NOMO-1 (cell line): Measurements from ENCODE around the gene CDK14.
A peak's percentile ranks its signal among the peaks of the same experiment; 100 is the strongest.

Experiments used
- DNase-seq, 2 experiments: peaks; one replicate each; lab custom pipeline; 2025; ENCODE audit not compliant: unreplicated experiment in 2 of 2; lab: John Stamatoyannopoulos, UW

CDK14 gene

DNA sequence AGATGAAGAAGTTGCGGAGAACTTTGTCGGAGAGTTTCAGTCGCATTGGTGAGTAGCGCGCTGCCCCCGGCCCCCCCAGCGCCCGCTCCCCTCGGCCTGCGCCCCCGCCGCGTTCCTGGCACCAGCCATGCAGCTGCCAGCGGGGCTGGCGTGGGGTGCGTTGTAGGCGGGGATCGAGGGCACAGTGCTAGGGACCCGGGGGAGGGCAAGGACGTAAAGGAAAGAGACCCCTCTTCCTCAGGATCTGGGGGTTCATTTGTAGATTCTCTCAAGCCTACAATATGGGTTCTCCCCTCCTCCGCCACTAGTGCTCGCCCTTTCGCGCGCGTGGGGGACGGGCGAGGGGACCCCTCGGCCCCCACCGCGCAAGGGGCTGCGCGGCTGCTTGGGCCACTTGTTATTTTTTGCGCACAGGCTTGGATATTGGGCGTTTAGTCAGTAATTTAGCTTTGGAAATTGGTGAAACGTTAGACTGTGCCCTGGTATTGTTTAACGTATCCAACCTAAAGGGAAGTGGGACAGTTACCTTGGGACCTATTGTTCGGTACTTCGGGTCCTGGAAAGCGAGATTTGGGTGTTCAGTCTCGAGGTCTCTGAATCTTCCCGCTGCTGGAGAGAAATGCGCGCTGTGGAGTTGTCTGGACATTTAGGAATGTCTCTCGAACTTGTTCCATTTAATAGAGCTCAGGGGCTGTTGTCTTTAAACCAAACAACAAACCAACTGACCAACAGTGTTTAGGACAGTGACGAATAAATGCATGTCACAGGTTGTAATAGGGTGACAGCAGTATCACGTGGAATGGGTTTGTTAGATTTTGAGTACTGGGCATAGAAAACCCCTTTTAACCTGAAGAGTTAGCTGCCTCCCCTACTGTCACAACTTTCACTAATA, 796 bp downstream of the CDK14 start:
- DNase-seq = peak in 1 of 2 experiments; percentile 57

DNA sequence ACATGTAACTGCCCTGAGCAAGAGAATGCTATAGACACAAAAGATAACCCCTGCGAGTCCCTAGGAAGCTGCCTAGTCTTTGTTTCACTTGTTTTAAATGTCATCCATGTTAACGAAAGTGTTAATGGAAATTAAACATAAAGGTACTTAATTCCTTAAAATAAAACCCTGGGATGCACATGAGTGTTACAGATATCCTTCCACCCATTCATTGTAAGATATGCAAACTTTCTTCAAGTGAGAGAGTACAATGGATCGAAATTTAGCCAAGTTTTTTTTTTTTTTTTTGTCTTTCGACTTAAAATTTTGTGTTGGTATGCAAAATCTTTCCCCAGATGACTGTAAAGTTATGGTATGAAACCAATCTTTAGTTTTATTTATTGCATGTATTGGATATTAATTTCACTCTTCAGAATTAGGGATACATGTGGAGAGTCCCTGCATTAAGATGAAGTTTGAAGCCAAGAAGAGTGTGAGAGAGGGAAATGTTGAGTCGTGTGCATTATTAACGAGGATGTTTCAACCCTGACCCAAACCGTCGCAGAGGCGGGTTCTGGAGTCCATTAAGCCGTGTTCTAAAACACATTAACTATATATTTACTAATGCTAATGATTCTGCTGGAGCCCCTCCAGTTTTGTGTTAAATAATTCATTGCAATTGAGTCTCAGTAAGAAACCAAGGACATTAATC, 1.6 kb downstream of the CDK14 start:
- DNase-seq = no peak

DNA sequence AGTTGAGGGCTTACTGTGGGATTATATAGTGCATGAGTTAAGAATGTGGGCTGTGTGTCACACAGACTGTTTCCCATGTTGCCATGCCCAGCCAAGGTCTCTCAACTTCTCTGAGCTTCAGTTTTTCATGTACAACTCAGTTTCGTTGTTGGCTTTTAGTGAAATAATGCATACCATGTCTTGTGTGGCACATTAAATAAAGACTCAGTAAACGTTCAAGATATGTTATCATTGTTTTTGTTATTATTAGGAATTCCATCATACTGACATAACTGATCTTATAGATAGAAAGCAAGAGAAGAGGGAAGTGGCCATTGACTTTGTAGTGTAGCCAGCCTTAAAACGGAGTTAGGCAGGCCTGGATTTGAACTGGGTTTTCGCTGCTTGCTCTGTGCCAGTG, 2.9 kb downstream of the CDK14 start:
- DNase-seq = peak in 1 of 2 experiments; percentile 21

DNA sequence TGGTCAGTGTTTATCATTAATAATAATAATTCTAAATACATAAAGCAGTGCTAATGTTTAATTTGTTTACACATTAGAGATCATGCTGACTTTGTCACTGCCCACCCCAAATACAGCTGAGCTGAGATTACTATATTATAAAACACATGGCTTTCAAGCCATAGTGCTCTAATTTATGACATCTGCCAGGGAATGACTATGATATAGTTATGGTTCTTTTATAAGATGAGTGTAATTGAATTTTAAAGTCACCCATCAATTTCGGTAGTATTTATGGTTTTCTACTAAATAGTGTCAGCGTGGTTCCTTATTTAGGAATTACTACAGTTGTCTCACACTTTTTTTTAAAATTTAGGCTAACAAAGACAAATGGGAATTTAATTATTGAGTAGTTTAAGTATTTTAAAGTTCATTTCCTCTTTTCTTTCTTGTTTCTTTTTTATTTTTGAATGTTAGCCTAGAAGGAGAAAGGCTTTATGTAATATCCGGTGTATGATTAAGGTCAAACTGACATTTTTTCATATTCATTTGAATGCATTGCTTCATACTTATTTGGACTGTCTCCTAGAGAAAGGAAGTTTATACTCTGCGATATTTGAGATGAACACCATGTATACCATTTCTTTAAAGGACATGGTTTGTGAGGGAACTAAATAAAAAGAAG, 3.9 kb downstream of the CDK14 start:
- DNase-seq = peak; percentile 91 to 100

DNA sequence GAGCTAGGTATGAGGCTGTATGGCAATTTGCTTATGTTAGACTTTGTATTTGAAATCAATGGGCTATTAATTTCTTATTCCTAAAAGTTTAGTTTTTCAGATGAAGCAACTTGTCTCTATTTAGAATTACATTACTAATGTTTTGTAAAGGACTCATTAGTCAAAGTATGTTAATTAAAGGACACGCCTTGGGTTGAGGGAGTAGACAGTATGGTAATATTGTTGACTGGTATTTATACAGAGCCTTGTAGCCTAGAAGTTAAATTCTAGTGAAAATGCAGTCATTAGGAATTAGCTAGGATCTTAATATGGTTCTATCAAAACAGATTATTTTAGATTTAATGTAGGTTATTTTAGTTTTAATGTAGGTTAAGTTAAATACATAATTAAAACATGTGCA, 6.2 kb downstream of the CDK14 start:
- DNase-seq = no peak

DNA sequence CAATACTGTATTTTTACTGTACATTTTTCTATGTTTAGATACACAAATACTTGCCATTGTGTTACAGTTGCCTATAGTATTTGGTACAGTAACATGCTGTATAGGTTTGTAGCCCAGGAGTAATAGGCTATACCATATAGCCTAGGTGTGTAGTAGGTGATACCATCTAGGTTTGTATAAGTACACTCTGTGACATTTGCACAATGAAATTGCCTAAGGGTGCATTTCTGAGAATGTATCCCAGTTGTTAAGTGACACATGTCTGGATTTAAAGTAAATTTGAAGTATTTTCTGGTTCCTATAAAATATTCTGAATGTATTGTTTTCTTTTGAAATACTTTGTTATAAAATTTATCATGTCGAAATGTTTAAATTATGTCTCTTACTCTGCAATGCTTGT, 7.2 kb downstream of the CDK14 start:
- DNase-seq = no peak

DNA sequence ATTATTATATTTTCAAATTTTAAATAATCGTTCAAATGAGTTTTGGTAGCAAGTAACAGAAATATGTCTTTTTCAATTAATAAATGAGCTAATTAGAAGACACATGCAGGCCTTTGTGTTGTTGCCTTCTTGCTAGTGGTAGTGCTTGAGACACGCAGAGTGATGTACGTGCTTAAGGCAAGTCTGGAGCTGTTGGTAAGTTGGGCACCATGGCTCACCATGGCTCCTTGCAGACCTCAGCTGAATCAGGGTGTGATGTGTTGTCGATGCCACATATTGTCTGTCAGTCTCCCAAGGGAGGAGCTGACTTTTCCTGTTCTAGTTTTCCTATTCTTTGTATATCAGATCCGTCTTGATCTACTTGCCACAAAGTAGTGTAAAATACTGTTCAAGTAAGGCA, 8.3 kb downstream of the CDK14 start:
- DNase-seq = no peak

DNA sequence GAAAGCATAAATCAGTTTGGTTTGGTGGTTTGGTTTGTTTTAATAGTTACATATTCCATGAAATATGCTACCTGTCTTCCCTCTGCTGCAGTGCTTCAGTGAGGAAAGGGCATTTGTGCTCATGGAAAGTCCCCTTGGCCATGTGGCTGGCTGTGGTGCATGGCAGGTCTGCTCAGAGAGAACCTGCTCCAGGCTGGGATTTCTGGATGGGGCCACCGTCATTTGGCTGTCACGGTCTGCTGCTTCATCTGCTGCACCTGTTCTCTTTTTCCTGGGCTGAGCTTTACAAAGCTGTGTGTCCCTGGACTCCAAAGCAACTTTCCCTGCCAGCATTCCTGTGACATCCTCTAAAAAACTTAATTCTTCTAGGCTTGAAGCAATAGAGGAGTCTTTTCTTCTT, 8.9 kb downstream of the CDK14 start:
- DNase-seq = no peak

DNA sequence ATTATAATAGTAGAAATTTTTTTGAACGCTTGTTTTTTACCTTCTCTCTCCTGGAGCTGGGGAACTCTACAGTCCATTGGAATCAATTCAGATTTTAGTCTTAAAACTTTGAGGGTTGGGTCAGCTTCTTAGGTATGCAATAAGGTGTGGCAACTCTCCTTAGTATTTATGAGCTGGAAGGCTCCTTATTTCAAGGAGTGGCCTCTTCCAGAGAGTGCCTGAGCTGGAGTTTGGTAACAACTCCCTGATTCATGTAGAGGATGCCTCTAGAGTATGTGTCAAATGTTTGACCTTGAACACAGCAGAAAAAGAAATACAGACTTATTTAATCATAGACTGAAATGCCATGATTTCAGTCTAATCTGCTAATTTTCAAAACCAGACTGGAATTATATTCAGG, 11.1 kb downstream of the CDK14 start:
- no peak for DNase-seq

DNA sequence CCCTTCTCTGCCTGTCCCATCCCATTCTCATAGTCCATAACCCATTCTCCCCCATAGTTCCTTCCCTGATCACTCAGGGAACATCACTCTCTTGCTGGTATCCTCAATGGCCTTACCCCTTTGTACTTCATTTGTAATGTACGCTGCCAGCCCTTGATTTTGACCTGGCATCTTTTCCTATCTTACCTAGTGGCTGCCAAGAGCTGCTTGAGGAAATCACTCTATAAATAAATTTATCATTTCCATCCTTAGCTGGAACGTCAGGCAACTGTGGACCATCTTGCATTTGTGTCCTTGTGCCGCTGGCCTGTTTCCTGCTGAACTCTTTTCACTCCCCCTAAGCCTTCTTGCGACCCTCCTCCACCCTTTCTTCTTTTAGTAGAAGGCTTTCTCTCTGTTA, 14.0 kb downstream of the CDK14 start:
- no peak for DNase-seq

DNA sequence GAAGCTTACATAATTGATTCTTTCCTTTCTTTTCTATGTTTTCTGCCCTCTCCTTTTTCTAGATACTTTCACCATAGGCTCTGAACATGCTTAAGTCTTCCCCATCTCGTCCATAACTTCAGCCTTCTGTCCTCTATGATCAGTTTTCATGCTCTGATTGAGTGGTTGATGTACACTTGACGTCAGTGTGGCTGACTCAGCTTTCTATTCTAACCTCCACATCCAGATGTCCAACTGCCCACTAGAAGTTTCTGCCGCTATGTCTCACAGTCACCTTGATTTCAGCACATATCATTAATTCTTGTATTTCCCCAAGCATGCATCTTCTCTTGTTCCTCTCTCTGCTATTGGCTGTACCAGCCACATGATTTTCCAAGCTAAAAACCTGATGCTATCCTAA, 15.0 kb downstream of the CDK14 start:
- DNase-seq = no peak

DNA sequence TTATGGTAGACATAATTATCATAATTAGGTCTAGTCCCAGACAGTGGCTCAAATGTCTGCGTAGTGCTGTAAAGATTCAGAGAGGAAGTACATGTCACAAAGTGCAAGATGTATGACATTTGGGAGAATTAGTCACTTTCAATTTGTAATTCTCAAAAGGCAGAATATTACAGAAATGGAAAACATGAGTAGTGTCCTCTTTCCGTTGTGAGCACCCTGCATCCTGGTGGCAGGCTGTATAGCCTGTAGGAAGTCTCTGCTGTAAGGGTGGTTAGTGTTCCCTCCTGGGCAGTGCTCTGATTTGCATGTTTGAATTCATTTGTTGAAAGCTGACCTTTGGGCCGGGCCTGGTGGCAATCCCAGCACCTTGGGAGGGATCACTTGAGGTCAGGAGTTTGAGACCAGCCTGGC, 17.0 kb downstream of the CDK14 start:
- DNase-seq = peak; percentile 82 to 100

DNA sequence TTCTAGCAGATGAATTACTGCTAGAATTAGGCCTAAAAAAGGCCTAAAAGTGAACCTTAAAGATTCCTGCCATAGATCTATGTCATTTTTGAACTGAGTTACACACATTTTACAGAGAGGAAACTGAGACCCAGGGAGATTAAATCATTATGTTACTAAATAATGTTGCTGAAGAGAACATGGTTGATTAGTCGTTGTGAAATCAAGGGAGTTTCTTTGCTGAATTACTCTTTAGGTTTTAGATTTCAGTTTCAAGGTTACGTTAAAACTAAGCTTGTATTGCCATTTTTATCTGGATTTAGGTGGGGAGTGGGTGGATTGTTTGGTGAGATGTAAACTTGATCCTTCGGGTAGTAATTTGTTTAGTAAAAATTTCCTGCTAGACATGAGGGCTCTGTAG, 21.3 kb downstream of the CDK14 start:
- no peak for DNase-seq

DNA sequence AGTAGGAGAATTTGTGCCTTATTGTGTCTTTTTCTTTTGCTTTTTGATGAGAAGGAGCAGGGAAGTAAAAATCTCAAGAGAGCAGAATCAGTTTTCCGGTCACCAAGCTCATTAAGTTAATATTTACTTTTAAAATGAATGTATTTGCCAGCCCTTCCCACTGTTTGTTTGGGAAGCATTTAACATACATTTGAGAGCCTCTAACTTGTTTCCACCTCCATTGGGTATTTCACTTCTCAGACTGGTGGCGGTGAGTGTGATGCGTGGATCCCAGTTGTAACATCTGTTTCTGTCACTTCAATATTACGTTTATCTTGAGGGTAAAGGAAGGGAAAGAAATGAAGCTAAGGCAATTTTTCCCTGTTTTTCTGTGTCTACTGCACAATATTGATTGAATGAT, 22.8 kb downstream of the CDK14 start:
- no peak for DNase-seq

DNA sequence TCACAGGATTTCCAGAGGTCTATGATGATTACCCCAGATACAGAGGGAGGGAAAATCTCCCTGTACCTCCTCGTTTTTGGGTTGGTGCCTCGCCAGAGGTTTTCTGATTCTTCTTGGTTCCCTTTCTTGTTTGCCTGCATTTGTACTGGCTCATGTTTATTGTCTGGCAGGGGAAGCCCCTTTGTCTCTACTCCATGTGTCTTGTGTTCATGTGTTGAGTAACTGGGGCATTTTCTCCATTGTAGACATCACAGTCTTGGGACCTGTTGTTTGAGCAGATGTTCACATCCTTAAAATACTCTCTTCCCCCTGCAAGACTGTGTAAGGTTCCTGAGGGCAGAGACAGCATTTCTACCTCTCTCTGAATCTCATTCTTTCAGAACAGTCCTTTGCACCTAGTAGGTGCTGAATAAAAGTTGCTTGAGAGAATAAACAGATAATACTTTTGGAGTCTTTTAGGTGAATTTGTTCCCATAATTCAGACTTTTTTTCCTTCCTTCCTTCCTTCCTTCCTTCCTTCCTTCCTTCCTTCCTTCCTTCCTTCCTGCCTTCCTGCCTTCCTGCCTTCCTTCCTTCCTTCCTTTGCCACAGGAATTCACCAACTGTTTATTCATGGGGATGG, 25.1 kb downstream of the CDK14 start:
- peak; percentile 28 to 73 for DNase-seq

DNA sequence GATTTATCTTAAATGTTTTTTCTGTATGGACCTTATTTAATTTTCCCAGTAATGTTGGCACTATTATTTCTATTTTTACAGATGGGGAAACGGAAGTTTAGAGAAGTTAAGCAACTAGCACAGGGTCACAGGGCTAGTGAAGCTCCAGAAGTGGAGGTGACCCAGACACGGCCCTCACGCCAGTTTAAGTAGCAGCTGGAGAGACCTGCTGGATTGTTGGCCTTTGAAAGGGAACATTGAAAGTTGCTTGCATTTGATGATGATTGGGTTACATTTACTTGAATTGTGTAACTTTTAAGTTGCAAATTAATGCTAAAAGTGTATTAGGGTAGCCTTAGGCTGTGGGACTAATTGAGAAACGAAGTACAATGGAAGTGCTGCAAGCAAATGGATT, 25.6 kb downstream of the CDK14 start:
- peak; percentile 72 to 88 for DNase-seq

DNA sequence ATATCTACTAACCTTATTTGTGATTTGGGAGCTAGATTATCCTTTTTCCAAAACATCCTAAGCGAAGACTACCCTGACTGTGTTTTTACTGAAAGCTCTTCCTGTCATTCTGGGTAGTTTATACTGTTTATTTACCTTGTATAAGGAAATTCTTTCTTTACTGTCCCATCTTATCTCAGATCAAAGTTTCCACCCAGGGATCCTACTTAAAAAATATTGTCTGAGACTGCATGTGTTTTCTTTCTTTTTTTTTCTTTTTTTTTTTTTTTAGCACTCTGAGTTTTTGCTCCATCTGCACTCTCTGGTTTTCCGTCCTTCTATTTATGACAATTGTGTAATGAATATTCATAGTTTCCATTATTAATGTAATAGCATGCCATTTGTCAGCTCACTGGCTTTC, 26.5 kb downstream of the CDK14 start:
- DNase-seq = no peak

DNA sequence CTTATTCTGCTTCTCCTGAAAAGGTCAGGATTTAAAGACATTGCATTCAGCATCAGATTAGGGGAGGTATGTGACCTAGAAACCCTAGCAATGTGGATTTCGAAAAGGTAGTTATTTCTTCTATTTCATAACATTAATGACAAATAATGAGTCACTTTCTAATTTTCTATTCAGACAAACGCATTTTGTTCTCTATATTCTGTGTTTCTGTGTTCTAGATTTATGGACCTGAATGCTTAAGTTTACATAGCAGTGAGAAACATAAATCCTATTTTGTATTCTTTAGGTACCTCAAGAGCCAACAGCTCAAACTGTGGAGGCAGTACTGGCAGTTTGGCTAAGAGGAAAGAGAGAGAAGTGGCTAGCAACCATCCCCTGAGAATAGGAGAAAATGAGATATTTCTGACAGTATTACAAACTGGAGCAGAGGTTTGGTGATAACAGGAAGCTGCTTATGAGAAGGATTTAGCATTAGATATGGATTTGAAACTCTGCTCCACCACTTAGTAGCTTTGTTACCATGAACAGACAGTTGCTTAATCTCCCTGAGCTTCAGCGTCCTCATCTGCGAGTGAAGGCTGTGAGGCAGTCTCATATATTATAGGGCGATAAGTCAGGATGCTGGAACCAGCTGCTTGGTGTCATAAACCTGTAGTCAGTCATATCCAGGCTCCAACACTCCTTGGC, 28.2 kb downstream of the CDK14 start:
- DNase-seq = peak in 1 of 2 experiments; percentile 60

DNA sequence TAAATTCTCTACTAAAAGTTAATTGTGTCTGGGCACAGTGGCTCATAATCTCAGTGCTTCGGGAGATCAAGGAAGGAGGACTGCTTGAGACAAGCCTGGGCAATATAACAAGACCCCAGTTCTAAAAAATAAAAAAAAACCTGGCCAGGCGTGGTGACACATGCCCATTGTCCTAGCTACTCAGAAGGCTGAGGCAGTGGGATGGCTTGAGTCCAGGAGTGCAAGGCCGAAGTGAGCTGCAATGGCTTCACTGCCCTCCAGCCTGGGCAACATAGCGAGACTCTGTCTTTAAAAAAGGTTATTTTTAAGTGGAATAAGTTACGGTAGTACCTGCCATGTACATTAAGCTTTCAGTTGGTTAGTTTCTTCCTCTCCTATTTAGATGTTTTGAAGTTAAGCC, 28.9 kb downstream of the CDK14 start:
- DNase-seq = no peak

DNA sequence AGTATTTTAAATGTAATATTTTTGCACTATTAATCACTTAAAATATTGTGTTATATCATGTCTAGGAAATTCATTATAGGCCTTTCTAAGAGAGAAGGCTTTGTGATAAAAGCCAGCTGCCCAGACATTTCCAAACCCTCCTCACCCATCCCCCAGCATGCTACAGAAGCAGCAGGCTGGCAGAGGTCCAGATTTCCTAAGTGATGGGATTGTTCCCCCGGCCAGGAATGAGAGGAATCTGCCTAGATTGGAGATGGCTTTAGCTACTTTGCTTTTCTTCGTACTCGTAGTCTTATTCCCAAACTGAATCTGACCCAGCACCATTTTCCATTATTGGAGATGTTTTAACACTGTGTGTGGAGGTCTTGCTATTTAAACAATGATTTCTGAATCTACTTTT, 29.4 kb downstream of the CDK14 start:
- DNase-seq = no peak

DNA sequence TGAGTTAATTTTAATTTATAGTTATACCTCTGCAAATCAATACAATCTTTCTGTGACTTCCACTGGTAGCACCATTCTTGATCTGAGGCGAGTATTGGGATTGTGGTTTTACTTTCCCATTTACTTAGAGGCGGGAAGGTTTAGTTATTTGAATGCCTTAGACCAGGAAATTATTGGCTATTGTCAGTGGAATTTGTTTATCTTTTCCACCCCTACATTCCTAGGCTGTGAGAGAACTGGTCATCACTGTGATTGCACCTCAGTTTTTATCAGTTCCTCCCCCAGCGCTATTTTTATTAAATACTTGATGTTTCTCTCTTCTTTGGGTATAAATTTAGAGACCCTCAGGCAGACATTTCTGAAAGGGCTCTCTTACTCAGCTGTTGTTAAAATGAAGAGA, 29.9 kb downstream of the CDK14 start:
- DNase-seq = no peak
